HepG2 (cell line): ENCODE measurements around the gene TFEC. TPM values are rescaled to one million over a fixed set of nuclear protein-coding genes. Genes with fewer than 3 reads are reported as not detected.

Source experiments
- ATAC-seq: fragments of 200-7000 bp; cut with Tn5 transposase; 3 replicates; pipeline ENCODE4 v1.9.1; 2020; ENCODE audit warnings: mild to moderate bottlenecking, moderate library complexity
- BruUV-seq: library from RNA; stranded (reverse); fragments of 400-500 nt; replicated peaks from 2 replicates; lab custom pipeline; 2021; lab: Mats Ljungman, UMichigan
- CTCF ChIA-PET: fragments of 300-600 bp; formaldehyde crosslinking; extraction: SDS; loops from one replicate; lab custom pipeline; 2021; ENCODE audit warnings: low total read pairs, inconsistent platforms, low intra/inter-chr PET ratio; lab: Yijun Ruan, JAX
- POLR2A ChIA-PET: fragments of 350-600 bp; sonication (Branson Sonifier 250); formaldehyde crosslinking; loops from one replicate; lab custom pipeline; 2020; ENCODE audit warnings: antibody characterized with exemption, inconsistent platforms; lab: Yijun Ruan, JAX
- DNase-seq: peaks from one replicate; pipeline ENCODE4 v3.0.0-alpha.2; 2015; ENCODE audit warnings: low spot score
- FAIRE-seq: peaks from 3 replicates; lab custom pipeline; 2011; peaks lifted over from hg19 to GRCh38; lab: Jason Lieb, UNC
- H2AFZ ChIP-seq: one replicate; pipeline ENCODE4 v1.6.1; 2011; ENCODE audit warnings: low read length, inconsistent platforms
- H3K27ac ChIP-seq: fragments of 300-600 bp; 3 replicates; pipeline ENCODE4 v1.8.0; 2011; ENCODE audit warnings: mixed run types, mild to moderate bottlenecking, mixed read lengths, low read length, inconsistent platforms; ENCODE audit not compliant: insufficient read depth; ENCODE audit errors: extremely low read length
- H3K27me3 ChIP-seq, 2 experiments: fragments of 200-600 bp in 1 of 2; 2 replicates in 1 of 2; 3 replicates in 1 of 2; pipeline versions ENCODE4 v1.6.0 to v1.8.0; 2011; ENCODE audit warnings: low read length in 2 of 2, mild to moderate bottlenecking in 2 of 2, moderate library complexity in 2 of 2, inconsistent platforms in 1 of 2; ENCODE audit not compliant: insufficient read depth in 2 of 2, control insufficient read depth in 1 of 2
- H3K36me3 ChIP-seq, 2 experiments: fragments of 200-600 bp in 1 of 2; replicated peaks in 1 of 2; 2 replicates in 1 of 2; 3 replicates in 1 of 2; pipeline versions ENCODE4 v1.5.1 to v1.8.0; 2011; ENCODE audit warnings: low read length in 2 of 2, inconsistent platforms in 1 of 2; ENCODE audit not compliant: insufficient read depth in 2 of 2, control insufficient read depth in 1 of 2
- H3K4me1 ChIP-seq: 2 replicates; pipeline ENCODE4 v1.5.1; 2012; ENCODE audit warnings: low read length, inconsistent platforms; ENCODE audit not compliant: insufficient read depth
- H3K4me2 ChIP-seq: 2 replicates; pipeline ENCODE4 v1.6.0; 2011; ENCODE audit warnings: low read depth, low read length, inconsistent platforms
- H3K4me3 ChIP-seq, 3 experiments: fragments of 200-600 bp in 1 of 3; sonication (generic), shearing (Covaris generic) in 1 of 3; replicated peaks in 1 of 3; 2 replicates each; pipeline ENCODE4 v1.5.1; 2011 to 2016; ENCODE audit warnings: low read length in 3 of 3, inconsistent platforms in 2 of 3, low read depth in 2 of 3, mild to moderate bottlenecking in 2 of 3, control low read depth in 1 of 3, mixed read lengths in 1 of 3; ENCODE audit not compliant: insufficient read depth in 1 of 3
- H3K79me2 ChIP-seq: one replicate; pipeline ENCODE4 v1.6.1; 2011; ENCODE audit warnings: low read length, inconsistent platforms; ENCODE audit not compliant: insufficient read depth
- H3K9ac ChIP-seq: 2 replicates; pipeline ENCODE4 v1.6.0; 2011; ENCODE audit warnings: mild to moderate bottlenecking, low read depth, low read length, inconsistent platforms; ENCODE audit not compliant: insufficient read depth
- H3K9me3 ChIP-seq: 2 replicates; pipeline ENCODE4 v1.5.1; 2012; ENCODE audit warnings: mild to moderate bottlenecking, low read length
- H4K20me1 ChIP-seq: 2 replicates; pipeline ENCODE4 v1.6.0; 2011; ENCODE audit warnings: inconsistent platforms, mild to moderate bottlenecking, low read length, moderate library complexity; ENCODE audit not compliant: insufficient read depth
- BCL6 ChIP-seq: IDR thresholded peaks from 2 replicates; pipeline ENCODE4 v1.6.1; 2016; ENCODE audit warnings: missing genetic modification reagents, missing compliant biosample characterization
- ESRRA ChIP-seq: sonication (generic); formaldehyde crosslinking; IDR thresholded peaks from 2 replicates; pipeline ENCODE4 v1.5.1; 2020; ENCODE audit warnings: mild to moderate bottlenecking, low read depth, missing genetic modification reagents
- FOSL2 ChIP-seq: sonication (generic); formaldehyde crosslinking; IDR thresholded peaks from 2 replicates; pipeline ENCODE4 v1.4.0; 2020; ENCODE audit warnings: missing genetic modification reagents
- FOXC1 ChIP-seq: sonication (generic); formaldehyde crosslinking; IDR thresholded peaks from 2 replicates; pipeline ENCODE4 v1.8.0; 2022; ENCODE audit warnings: mild to moderate bottlenecking, missing genetic modification reagents, borderline replicate concordance
- HNF1B ChIP-seq: sonication (generic); formaldehyde crosslinking; IDR thresholded peaks from 2 replicates; pipeline ENCODE4 v1.5.1; 2020; ENCODE audit warnings: mild to moderate bottlenecking, moderate library complexity, missing genetic modification reagents
- MAFF ChIP-seq: IDR thresholded peaks from 2 replicates; pipeline ENCODE4 v1.6.1; 2011; ENCODE audit warnings: low read depth, low read length, improper control_type of control experiment
- NR3C1 ChIP-seq: sonication (generic); formaldehyde crosslinking; IDR thresholded peaks from 2 replicates; pipeline ENCODE4 v1.4.0; 2020; ENCODE audit warnings: missing genetic modification reagents
- SP140L ChIP-seq: sonication (generic); formaldehyde crosslinking; IDR thresholded peaks from 2 replicates; pipeline ENCODE4 v1.4.0; 2020; ENCODE audit warnings: missing genetic modification reagents, borderline replicate concordance
- THAP9 ChIP-seq: sonication (generic); formaldehyde crosslinking; IDR thresholded peaks from 2 replicates; pipeline ENCODE4; 2020; ENCODE audit warnings: missing genetic modification reagents, mild to moderate bottlenecking, borderline replicate concordance
- ZBTB14 ChIP-seq: sonication (generic); formaldehyde crosslinking; IDR thresholded peaks from 2 replicates; pipeline ENCODE4 v1.4.0; 2020; ENCODE audit warnings: missing genetic modification reagents
- ZBTB37 ChIP-seq: sonication (generic); formaldehyde crosslinking; IDR thresholded peaks from 2 replicates; pipeline ENCODE4 v1.4.0; 2020; ENCODE audit warnings: mild to moderate bottlenecking, missing genetic modification reagents
- ZBTB42 ChIP-seq: sonication (generic); formaldehyde crosslinking; IDR thresholded peaks from 2 replicates; pipeline ENCODE4 v1.5.0; 2020; ENCODE audit warnings: mild to moderate bottlenecking, missing genetic modification reagents
- ZFP36L1 ChIP-seq: sonication (generic); formaldehyde crosslinking; IDR thresholded peaks from 2 replicates; pipeline ENCODE4 v1.8.0; 2022; ENCODE audit warnings: mild to moderate bottlenecking, missing genetic modification reagents, moderate library complexity
- ZNF629 ChIP-seq: sonication (generic); formaldehyde crosslinking; conservative IDR thresholded peaks from 2 replicates; pipeline ENCODE4 v1.5.0; 2020; ENCODE audit warnings: missing genetic modification reagents
- WGBS: methylation state at CpG from one replicate; pipeline ENCODE4 v1.1.6; 2017; ENCODE audit warnings: low lambda C conversion rate; 5-methylcytosine and 5-hydroxymethylcytosine counted together
- in situ Hi-C: cut with HindIII; loops from 2 replicates; pipeline ENCODE4 v1.10.0; 2017; ENCODE audit warnings: low pct_unique_long_range_greater_than_20kb; ENCODE audit not compliant: extremely low pct_ligation_motif_present
- intact Hi-C: fragments of 100-400 bp; cut with micrococcal nuclease; formaldehyde crosslinking; loops from one replicate; pipeline ENCODE4 v1.10.0; 2022; ENCODE audit not compliant: unreplicated experiment
- polyA plus RNA-seq, 8 experiments: library from polyadenylated mRNA; depleted of rRNA in 3 of 8; stranded (reverse) in 7 of 8; unstranded in 1 of 8; fragments of >200 nt; fragmentation: Illumina TruSeq in 4 of 8; extraction: Trizol in 4 of 8; gene quantifications; 2 replicates each; pipeline versions ENCODE4 v1.2.1 to v1.2.3, GENCODE V29; 2011 to 2016; ENCODE audit warnings: low read depth in 4 of 8, missing spikeins in 1 of 8, mixed read lengths in 1 of 8; ENCODE audit not compliant: insufficient read depth in 1 of 8
- total RNA-seq, 5 experiments: library from RNA; depleted of rRNA; stranded (reverse); fragments of >200 nt; fragmentation: Illumina TruSeq; extraction: Trizol; gene quantifications; 2 replicates each; pipeline ENCODE4 v1.2.3, GENCODE V29; 2016; ENCODE audit warnings: low read depth in 1 of 5

The TFEC gene
- total and polyA plus RNA-seq, 2 of the 13 experiments (the other 11 are each of a cell fraction or from before 2014, with no cell fraction given), result not detected

DNA sequence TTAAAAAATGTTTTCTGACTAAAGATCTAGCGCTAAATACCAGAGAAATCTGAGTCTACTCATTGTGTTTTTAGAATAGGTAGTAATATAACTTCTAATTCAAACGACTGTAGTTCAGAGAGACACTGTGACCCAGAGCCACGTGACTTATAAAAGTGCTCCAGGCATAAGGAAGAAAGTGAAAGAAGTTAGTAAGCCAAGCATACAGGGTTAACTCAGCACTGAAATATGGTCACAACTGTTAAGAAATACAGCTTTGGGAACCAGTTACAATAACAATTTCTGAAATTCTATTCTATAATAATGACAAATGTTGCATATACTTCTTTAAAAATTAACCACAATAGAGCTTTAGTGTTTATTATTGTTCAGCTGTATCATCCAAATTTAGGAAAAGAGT, 119.1 kb downstream of the TFEC start:
- Histone ChIP-seq H3K4me2 (no peak overlapping the region), H3K27me3 (no peaks in the 10 kb centered on the region), H3K27ac (no peak overlapping the region), H3K4me3 (no peak overlapping the region), H3K79me2 (no peaks in the 10 kb centered on the region), H3K9ac (no peak overlapping the region), H4K20me1 (no peaks in the 10 kb centered on the region), H2AFZ (no peak overlapping the region), H3K9me3 (no peaks in the 10 kb centered on the region), H3K4me1 (no peaks in the 10 kb centered on the region), H3K36me3 (no peaks in the 10 kb centered on the region)
- BruUV-seq, result no TSS peak
- ATAC-seq (no peak), DNase-seq (no peak), FAIRE-seq (no peak)
- in situ Hi-C loops, result no loop called here
- POLR2A ChIA-PET, result no interaction called here
- 15% methylated on average over 3 of the region's 3 CpGs for WGBS
- intact Hi-C loops, result loop anchor here (5.0 to 10.0 kb wide), 2 partner anchors 213 to 1044 kb away; no protein-coding TSS in a partner anchor
- CTCF ChIA-PET, result interaction anchor here (1.1 kb wide), 1 partner anchor 1885 kb away, joined by 4 read pairs; no protein-coding TSS in a partner anchor
- no peak for TF ChIP-seq ZBTB14 (CRISPR knock-in tag)
- no peak for TF ChIP-seq FOXC1 (CRISPR knock-in tag)
- no peak for TF ChIP-seq ZBTB37 (CRISPR knock-in tag)
- TF ChIP-seq SP140L (CRISPR knock-in tag), result no peak
- no peak for TF ChIP-seq ESRRA (CRISPR knock-in tag)
- TF ChIP-seq MAFF, result no peak
- TF ChIP-seq ZNF629 (CRISPR knock-in tag), result no peak
- TF ChIP-seq BCL6 (CRISPR knock-in tag), result no peak
- TF ChIP-seq FOSL2 (CRISPR knock-in tag), result no peak
- TF ChIP-seq THAP9 (CRISPR knock-in tag), result no peak
- no peak for TF ChIP-seq HNF1B (CRISPR knock-in tag)
- TF ChIP-seq NR3C1 (CRISPR knock-in tag), result no peak
- no peak for TF ChIP-seq ZBTB42 (CRISPR knock-in tag)
- TF ChIP-seq ZFP36L1 (CRISPR knock-in tag), result no peak
